ENCODE data around the gene POLR1G. TPM values are rescaled to one million over a fixed set of nuclear protein-coding genes. Genes with fewer than 3 reads are reported as not detected.
"Not testable (repeated sequence)": the region's sequence is repeated elsewhere in the genome, so short reads cannot be mapped to it uniquely, and the experiment has no call there.

Gene POLR1G
- total and polyA plus RNA-seq, 2 experiments from 2014 or later, result 2.5 to 3.3 TPM

- DNase-seq (ENCODE audit: low spot score), result peak; percentile 98
- H3K79me2 ChIP-seq, result peaks cover 10% of the 10 kb centered on the region
- peak within 1 kb of the TSS; percentile 76 for H3K4me2 ChIP-seq
- TF ChIP-seq EZH2 (IDR thresholded peaks at IDR 0.05; ENCODE audit: borderline replicate concordance), result no peak
- TF ChIP-seq EZH2phosphoT487 (IDR thresholded peaks at IDR 0.05; ENCODE audit: low read depth, severe bottlenecking, unreplicated experiment), result no peak
- no peak for TF ChIP-seq CTCF (IDR thresholded peaks at IDR 0.05; ENCODE audit: poor library complexity)
- H3K36me3 ChIP-seq (replicated peaks; ENCODE audit: insufficient read depth, low read depth), result no peaks in the 10 kb centered on the region
- H3K9me3 ChIP-seq (ENCODE audit: low read depth), result no peaks in the 10 kb centered on the region
- no peaks in the 10 kb centered on the region for H3K9me2 ChIP-seq (replicated peaks; ENCODE audit: insufficient read depth)
- H3K4me3 ChIP-seq, result peak within 1 kb of the TSS; percentile 8
- no peaks in the 10 kb centered on the region for H3K27me3 ChIP-seq
- H4K20me1 ChIP-seq (ENCODE audit: insufficient read depth, poor library complexity, severe bottlenecking), result no peaks in the 10 kb centered on the region
- H3K4me1 ChIP-seq (ENCODE audit: insufficient read depth), result peaks cover 22% of the 10 kb centered on the region
- WGBS (ENCODE audit: low lambda C conversion rate, missing lambda C conversion rate), result 3% methylated on average over 30 of the region's 37 CpGs
- H2AFZ ChIP-seq, result peak within 1 kb of the TSS; percentile 49
- H3K27ac ChIP-seq, result peak within 1 kb of the TSS; percentile 94
Observed at GRCh38 chr19:45423589-45424190, 17.2 kb downstream of the POLR1G start, which contains the start of gene ERCC1. Gene ERCC1, minus strand, starts transcription at chr19:45423917. Its CDS starts 543 bp downstream, at chr19:45423374.

GRCh38 chr19:45424191-45425058 lies 18.0 kb downstream of the POLR1G start:
- no peaks in the 10 kb centered on the region for H3K9me2 ChIP-seq (replicated peaks; ENCODE audit: insufficient read depth)
- 20% methylated on average over 24 of the region's 24 CpGs for WGBS (ENCODE audit: low lambda C conversion rate, missing lambda C conversion rate)
- no peaks in the 10 kb centered on the region for H3K9me3 ChIP-seq (ENCODE audit: low read depth)
- peak overlapping the region; percentile 8 for H3K4me3 ChIP-seq
- H3K27me3 ChIP-seq, result no peaks in the 10 kb centered on the region
- no peaks in the 10 kb centered on the region for H4K20me1 ChIP-seq (ENCODE audit: insufficient read depth, poor library complexity, severe bottlenecking)
- peaks cover 10% of the 10 kb centered on the region for H3K79me2 ChIP-seq
- H2AFZ ChIP-seq, result peak overlapping the region; percentile 49
- peak overlapping the region; percentile 76 for H3K4me2 ChIP-seq
- peaks cover 24% of the 10 kb centered on the region for H3K4me1 ChIP-seq (ENCODE audit: insufficient read depth)
- TF ChIP-seq CTCF (IDR thresholded peaks at IDR 0.05; ENCODE audit: poor library complexity) (no peak), EZH2phosphoT487 (IDR thresholded peaks at IDR 0.05; ENCODE audit: low read depth, severe bottlenecking, unreplicated experiment) (no peak)
- no peaks in the 10 kb centered on the region for H3K36me3 ChIP-seq (replicated peaks; ENCODE audit: insufficient read depth, low read depth)
- peak; percentile 87 for DNase-seq (ENCODE audit: low spot score)
- peak overlapping the region; percentile 94 for H3K27ac ChIP-seq

- H3K4me2 ChIP-seq, result peak overlapping the region; percentile 97
- H3K36me3 ChIP-seq (replicated peaks; ENCODE audit: insufficient read depth, low read depth), result no peaks in the 10 kb centered on the region
- peak overlapping the region; percentile 68 for H2AFZ ChIP-seq
- TF ChIP-seq EZH2 (IDR thresholded peaks at IDR 0.05; ENCODE audit: borderline replicate concordance), result no peak
- peak; percentile 46 for TF ChIP-seq CTCF (IDR thresholded peaks at IDR 0.05; ENCODE audit: poor library complexity)
- H3K9me3 ChIP-seq (ENCODE audit: low read depth), result no peaks in the 10 kb centered on the region
- H3K4me1 ChIP-seq (ENCODE audit: insufficient read depth), result peaks cover 17% of the 10 kb centered on the region
- peak overlapping the region; percentile 39 for H3K4me3 ChIP-seq
- peak overlapping the region; percentile 81 for H3K27ac ChIP-seq
- H3K9me2 ChIP-seq (replicated peaks; ENCODE audit: insufficient read depth), result no peaks in the 10 kb centered on the region
- 10% methylated on average over 46 of the region's 73 CpGs for WGBS (ENCODE audit: low lambda C conversion rate, missing lambda C conversion rate)
- H4K20me1 ChIP-seq (ENCODE audit: insufficient read depth, poor library complexity, severe bottlenecking), result no peaks in the 10 kb centered on the region
- H3K79me2 ChIP-seq, result no peaks in the 10 kb centered on the region
- H3K27me3 ChIP-seq, result no peaks in the 10 kb centered on the region
- peak; percentile 81 for DNase-seq (ENCODE audit: low spot score)
Observed at GRCh38 chr19:45428384-45429231, 22.2 kb downstream of the POLR1G start.

- not testable (repeated sequence) for H3K79me2 ChIP-seq; H3K36me3 ChIP-seq (replicated peaks; ENCODE audit: insufficient read depth, low read depth); H3K4me2 ChIP-seq; H3K9me3 ChIP-seq (ENCODE audit: low read depth); DNase-seq (ENCODE audit: low spot score); H3K27ac ChIP-seq; H2AFZ ChIP-seq; H3K9me2 ChIP-seq (replicated peaks; ENCODE audit: insufficient read depth); H3K27me3 ChIP-seq; H4K20me1 ChIP-seq (ENCODE audit: insufficient read depth, poor library complexity, severe bottlenecking); H3K4me3 ChIP-seq
- WGBS (ENCODE audit: low lambda C conversion rate, missing lambda C conversion rate), result 88% methylated on average over 11 of the region's 11 CpGs
- peaks cover 12% of the 10 kb centered on the region for H3K4me1 ChIP-seq (ENCODE audit: insufficient read depth)
Observed at GRCh38 chr19:45429896-45430295, 23.5 kb downstream of the POLR1G start.

GRCh38 chr19:45431008-45431407 lies 24.6 kb downstream of the POLR1G start:
- H3K4me1 ChIP-seq (ENCODE audit: insufficient read depth); H3K27ac ChIP-seq; H3K79me2 ChIP-seq; H3K4me3 ChIP-seq; H2AFZ ChIP-seq; H3K4me2 ChIP-seq; DNase-seq (ENCODE audit: low spot score); H3K27me3 ChIP-seq; H3K9me3 ChIP-seq (ENCODE audit: low read depth); H4K20me1 ChIP-seq (ENCODE audit: insufficient read depth, poor library complexity, severe bottlenecking); H3K36me3 ChIP-seq (replicated peaks; ENCODE audit: insufficient read depth, low read depth); H3K9me2 ChIP-seq (replicated peaks; ENCODE audit: insufficient read depth): not testable (repeated sequence)
- WGBS (ENCODE audit: low lambda C conversion rate, missing lambda C conversion rate), result 71% methylated on average over 9 of the region's 9 CpGs
